Parathyroid adenoma (tissue), 2 donors: ENCODE results near the gene FAM186B.
A peak's percentile ranks its signal among the peaks of the same experiment; 100 is the strongest.

Experiments
- H2AFZ ChIP-seq: fragments of 300-600 bp; sonication (generic); one replicate; pipeline ENCODE4 v1.7.0; 2017; ENCODE audit warnings: antibody characterized with exemption, mild to moderate bottlenecking
- H3K27ac ChIP-seq: fragments of 300-600 bp; sonication (generic); one replicate; pipeline ENCODE4 v1.7.0; 2017
- H3K27me3 ChIP-seq: fragments of 300-600 bp; sonication (generic); one replicate; pipeline ENCODE4 v1.7.0; 2017; ENCODE audit warnings: low read length; ENCODE audit not compliant: control insufficient read depth, insufficient read depth
- H3K36me3 ChIP-seq: fragments of 300-600 bp; sonication (generic); one replicate; pipeline ENCODE4 v1.7.0; 2017; ENCODE audit warnings: low read length; ENCODE audit not compliant: control insufficient read depth, insufficient read depth
- H3K4me1 ChIP-seq: fragments of 300-600 bp; sonication (generic); one replicate; pipeline ENCODE4 v1.7.0; 2017; ENCODE audit warnings: control low read depth
- H3K4me2 ChIP-seq: fragments of 300-600 bp; sonication (generic); one replicate; pipeline ENCODE4 v1.7.0; 2017; ENCODE audit warnings: low read length
- H3K4me3 ChIP-seq: fragments of 300-600 bp; sonication (generic); one replicate; pipeline ENCODE4 v1.7.0; 2017; ENCODE audit warnings: low read depth, low read length
- H3K79me2 ChIP-seq: fragments of 300-600 bp; sonication (generic); one replicate; pipeline ENCODE4 v1.7.0; 2017; ENCODE audit warnings: control low read depth
- H3K9ac ChIP-seq: fragments of 300-600 bp; sonication (generic); one replicate; pipeline ENCODE4 v1.7.0; 2017; ENCODE audit warnings: mild to moderate bottlenecking
- H3K9me3 ChIP-seq: fragments of 300-600 bp; sonication (generic); one replicate; pipeline ENCODE4 v1.7.0; 2017; ENCODE audit warnings: low read length; ENCODE audit not compliant: control insufficient read depth
- TF ChIP-seq, protein P1 (sequence below): fragments of 300-600 bp; sonication (generic); IDR thresholded peaks from one replicate; pipeline ENCODE4 v1.7.0; 2017; ENCODE audit warnings: antibody characterized with exemption, mild to moderate bottlenecking
- donor health status: primary hyperparathyroidism.

The FAM186B gene

DNA sequence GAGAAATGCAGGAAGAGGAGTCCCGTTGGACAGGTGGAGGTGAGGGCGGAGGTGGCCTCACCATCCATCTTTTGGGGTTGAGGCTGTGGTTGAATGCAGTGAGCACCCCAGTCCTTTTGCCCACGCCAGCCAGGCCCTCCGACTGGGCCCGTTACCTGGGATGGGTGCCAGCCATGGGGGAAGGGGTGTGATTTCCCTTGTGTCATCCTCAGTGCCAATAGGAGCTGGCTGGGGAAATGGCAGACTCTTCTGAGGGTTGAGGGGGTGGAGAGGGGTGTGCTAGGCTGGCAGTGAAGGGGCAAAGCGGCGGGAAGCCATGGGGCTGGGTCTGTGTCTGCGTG lies 57.0 kb downstream of the FAM186B start:
- peak overlapping the region; percentile 75 for H2AFZ ChIP-seq
- no peaks in the 10 kb centered on the region for H3K27me3 ChIP-seq
- H3K9ac ChIP-seq: no peak overlapping the region
- H3K27ac ChIP-seq: no peak overlapping the region
- peaks cover 8% of the 10 kb centered on the region for H3K4me1 ChIP-seq
- no peaks in the 10 kb centered on the region for H3K79me2 ChIP-seq
- H3K4me2 ChIP-seq: no peak overlapping the region
- TF ChIP-seq, protein P1, sequence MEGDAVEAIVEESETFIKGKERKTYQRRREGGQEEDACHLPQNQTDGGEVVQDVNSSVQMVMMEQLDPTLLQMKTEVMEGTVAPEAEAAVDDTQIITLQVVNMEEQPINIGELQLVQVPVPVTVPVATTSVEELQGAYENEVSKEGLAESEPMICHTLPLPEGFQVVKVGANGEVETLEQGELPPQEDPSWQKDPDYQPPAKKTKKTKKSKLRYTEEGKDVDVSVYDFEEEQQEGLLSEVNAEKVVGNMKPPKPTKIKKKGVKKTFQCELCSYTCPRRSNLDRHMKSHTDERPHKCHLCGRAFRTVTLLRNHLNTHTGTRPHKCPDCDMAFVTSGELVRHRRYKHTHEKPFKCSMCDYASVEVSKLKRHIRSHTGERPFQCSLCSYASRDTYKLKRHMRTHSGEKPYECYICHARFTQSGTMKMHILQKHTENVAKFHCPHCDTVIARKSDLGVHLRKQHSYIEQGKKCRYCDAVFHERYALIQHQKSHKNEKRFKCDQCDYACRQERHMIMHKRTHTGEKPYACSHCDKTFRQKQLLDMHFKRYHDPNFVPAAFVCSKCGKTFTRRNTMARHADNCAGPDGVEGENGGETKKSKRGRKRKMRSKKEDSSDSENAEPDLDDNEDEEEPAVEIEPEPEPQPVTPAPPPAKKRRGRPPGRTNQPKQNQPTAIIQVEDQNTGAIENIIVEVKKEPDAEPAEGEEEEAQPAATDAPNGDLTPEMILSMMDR: no peak
- H3K4me3 ChIP-seq: no peak overlapping the region
- no peaks in the 10 kb centered on the region for H3K9me3 ChIP-seq
- H3K36me3 ChIP-seq: no peaks in the 10 kb centered on the region

DNA sequence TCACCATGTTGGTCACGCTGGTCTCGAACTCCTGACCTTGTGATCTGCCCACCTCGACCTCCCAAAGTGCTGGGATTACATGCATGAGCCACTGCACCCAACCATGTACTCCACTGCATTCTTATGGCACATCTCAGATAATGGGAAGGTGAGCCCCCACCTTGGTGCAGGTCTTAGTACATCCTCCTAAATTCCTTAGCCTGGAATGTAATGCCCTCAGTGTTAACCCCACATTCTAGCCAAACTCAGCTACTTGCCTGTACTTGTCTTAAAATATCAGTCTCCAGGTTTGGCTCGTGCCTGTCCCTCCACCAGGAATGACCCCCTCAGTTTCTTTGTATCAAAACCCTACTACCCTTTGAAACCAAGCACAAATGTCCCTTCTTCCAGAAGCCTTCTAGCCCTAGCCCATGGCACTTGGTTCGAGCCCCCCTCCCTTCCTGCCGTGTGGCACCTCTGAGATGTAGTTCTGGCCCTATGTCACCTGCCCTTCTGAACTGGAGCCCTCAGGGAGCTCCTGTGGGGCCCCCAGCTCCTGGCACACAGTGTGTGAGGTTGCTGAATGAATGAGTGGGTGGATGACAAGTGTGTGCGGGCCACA lies 58.2 kb downstream of the FAM186B start:
- no peak overlapping the region for H3K4me3 ChIP-seq
- H3K4me2 ChIP-seq: no peak overlapping the region
- no peak overlapping the region for H2AFZ ChIP-seq
- H3K36me3 ChIP-seq: no peaks in the 10 kb centered on the region
- no peaks in the 10 kb centered on the region for H3K9me3 ChIP-seq
- no peak overlapping the region for H3K27ac ChIP-seq
- H3K4me1 ChIP-seq: peaks cover 8% of the 10 kb centered on the region
- no peaks in the 10 kb centered on the region for H3K79me2 ChIP-seq
- no peak overlapping the region for H3K9ac ChIP-seq
- TF ChIP-seq, protein P1: no peak
- no peaks in the 10 kb centered on the region for H3K27me3 ChIP-seq

DNA sequence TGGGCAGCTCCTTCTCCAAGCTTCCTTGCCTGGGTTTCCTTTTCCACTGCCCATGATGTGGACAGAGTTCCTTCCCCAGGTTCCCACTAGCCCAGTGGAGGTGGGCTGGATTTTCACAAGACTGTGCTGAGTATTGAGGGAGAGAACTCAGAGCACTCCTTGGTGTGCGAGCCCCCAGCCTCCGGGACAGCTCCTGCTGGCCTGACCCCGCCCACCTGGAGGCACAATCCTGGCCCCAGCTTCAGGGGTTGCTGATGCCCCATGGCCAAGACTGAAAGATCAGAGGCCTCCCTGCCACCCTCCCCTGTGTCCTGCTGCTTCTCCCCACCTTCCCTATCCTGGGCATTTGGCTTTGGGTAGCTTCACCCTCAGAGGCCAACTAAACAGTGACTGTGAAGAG lies 59.0 kb downstream of the FAM186B start:
- Histone ChIP-seq H3K79me2 (no peaks in the 10 kb centered on the region), H3K27me3 (no peaks in the 10 kb centered on the region), H3K4me2 (no peak overlapping the region), H3K4me3 (no peak overlapping the region), H3K4me1 (peaks cover 8% of the 10 kb centered on the region), H2AFZ (no peak overlapping the region), H3K36me3 (no peaks in the 10 kb centered on the region), H3K27ac (no peak overlapping the region), H3K9ac (no peak overlapping the region), H3K9me3 (no peaks in the 10 kb centered on the region)
- TF ChIP-seq, protein P1: no peak

DNA sequence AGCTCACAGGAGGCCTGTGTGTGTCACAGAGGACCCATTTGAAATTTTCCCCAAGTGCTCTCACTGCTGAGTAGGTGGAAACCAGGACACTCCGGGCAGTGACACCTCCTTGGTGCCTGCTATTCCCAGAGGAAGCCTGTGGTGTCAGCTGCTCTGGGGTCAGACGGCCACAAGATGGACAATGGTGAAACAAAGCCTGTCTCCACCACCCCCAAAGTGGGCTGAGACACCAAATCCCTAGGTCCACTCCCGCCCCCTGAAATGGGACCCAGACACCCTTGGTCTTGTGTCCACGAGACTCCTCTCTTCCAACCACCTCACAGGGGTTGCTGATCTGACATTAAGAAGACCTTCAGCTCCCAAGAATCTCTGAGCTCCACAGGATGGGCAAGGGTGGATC lies 59.6 kb downstream of the FAM186B start:
- Histone ChIP-seq H3K9me3 (no peaks in the 10 kb centered on the region), H3K4me1 (peaks cover 8% of the 10 kb centered on the region), H3K27me3 (no peaks in the 10 kb centered on the region), H2AFZ (no peak overlapping the region), H3K4me2 (no peak overlapping the region), H3K4me3 (no peak overlapping the region), H3K9ac (no peak overlapping the region), H3K79me2 (no peaks in the 10 kb centered on the region), H3K27ac (no peak overlapping the region), H3K36me3 (no peaks in the 10 kb centered on the region)
- TF ChIP-seq, protein P1: no peak
